ENCODE data around the gene MORF4L1.

The MORF4L1 gene, protein sequence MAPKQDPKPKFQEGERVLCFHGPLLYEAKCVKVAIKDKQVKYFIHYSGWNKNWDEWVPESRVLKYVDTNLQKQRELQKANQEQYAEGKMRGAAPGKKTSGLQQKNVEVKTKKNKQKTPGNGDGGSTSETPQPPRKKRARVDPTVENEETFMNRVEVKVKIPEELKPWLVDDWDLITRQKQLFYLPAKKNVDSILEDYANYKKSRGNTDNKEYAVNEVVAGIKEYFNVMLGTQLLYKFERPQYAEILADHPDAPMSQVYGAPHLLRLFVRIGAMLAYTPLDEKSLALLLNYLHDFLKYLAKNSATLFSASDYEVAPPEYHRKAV

DNA sequence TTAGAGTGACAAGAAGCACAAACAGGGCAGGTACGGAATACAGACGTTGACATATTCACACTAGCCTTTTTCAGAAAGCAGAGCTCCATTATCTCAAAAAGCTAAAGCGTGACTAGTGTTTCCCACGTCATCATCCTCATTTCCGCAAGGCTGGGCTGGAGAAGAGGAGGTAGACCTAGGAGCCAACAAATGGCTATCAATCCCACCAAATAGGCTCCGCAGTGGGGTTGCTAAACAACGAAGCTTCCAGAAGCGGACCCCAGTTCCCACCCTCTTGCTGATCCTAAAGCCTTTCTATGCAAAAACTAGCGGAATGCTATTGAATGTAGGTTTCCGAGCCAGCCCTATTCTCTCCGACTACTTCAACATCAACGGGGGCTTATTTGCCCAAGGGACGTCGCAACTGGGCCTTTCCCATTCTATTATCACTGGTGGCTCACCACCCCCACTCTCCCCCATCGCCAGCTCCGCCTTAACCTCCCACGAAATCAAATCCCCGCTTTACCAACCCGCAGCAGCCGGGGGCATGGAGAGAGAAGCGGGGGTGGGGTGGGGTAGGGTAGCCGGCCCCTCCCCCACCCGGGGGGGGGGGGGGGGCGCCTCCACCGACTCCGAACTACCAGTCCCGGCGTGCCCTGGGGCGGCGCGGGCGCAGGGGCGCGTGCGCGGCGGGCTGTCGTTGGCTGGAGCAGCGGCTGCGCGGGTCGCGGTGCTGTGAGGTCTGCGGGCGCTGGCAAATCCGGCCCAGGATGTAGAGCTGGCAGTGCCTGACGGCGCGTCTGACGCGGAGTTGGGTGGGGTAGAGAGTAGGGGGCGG lies at the start of gene MORF4L1:
Gene MORF4L1, plus strand, starts transcription at position 736 of the 817 bp plus-strand sequence. CDS start 128 bp downstream, outside the sequence.
- DNase-seq (ENCODE audit: low read depth): peak; percentile 97
- peak within 1 kb of the TSS; percentile 99 for H3K4me3 ChIP-seq (ENCODE audit: low read depth, low read length)
- TF ChIP-seq, protein P1, sequence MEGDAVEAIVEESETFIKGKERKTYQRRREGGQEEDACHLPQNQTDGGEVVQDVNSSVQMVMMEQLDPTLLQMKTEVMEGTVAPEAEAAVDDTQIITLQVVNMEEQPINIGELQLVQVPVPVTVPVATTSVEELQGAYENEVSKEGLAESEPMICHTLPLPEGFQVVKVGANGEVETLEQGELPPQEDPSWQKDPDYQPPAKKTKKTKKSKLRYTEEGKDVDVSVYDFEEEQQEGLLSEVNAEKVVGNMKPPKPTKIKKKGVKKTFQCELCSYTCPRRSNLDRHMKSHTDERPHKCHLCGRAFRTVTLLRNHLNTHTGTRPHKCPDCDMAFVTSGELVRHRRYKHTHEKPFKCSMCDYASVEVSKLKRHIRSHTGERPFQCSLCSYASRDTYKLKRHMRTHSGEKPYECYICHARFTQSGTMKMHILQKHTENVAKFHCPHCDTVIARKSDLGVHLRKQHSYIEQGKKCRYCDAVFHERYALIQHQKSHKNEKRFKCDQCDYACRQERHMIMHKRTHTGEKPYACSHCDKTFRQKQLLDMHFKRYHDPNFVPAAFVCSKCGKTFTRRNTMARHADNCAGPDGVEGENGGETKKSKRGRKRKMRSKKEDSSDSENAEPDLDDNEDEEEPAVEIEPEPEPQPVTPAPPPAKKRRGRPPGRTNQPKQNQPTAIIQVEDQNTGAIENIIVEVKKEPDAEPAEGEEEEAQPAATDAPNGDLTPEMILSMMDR (conservative IDR thresholded peaks at IDR 0.05; ENCODE audit: low read depth, low read length): no peak

DNA sequence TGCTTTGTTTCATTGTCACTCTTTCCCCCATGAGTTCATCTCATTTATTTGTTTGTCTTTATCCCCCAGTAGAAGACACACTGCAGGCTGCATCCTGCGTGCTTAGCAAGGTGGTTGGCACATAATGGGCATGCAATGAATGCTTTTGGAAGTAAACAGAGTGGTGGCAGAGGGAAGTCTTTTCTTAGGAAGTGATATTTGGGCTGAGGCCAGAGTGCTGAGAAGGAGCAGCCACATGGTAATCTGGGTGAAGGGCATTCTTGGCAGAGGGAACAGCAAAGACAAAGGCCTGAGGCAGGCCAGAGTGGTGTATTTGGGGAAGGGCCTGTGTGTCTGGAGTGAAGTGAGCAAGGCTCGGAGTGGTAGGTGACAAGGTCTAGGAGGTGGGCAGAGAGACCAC lies 43.8 kb upstream of the MORF4L1 start:
- TF ChIP-seq, protein P1 (conservative IDR thresholded peaks at IDR 0.05; ENCODE audit: low read depth, low read length): no peak
- DNase-seq (ENCODE audit: low read depth): no peak
- H3K4me3 ChIP-seq (ENCODE audit: low read depth, low read length): no peak overlapping the region

DNA sequence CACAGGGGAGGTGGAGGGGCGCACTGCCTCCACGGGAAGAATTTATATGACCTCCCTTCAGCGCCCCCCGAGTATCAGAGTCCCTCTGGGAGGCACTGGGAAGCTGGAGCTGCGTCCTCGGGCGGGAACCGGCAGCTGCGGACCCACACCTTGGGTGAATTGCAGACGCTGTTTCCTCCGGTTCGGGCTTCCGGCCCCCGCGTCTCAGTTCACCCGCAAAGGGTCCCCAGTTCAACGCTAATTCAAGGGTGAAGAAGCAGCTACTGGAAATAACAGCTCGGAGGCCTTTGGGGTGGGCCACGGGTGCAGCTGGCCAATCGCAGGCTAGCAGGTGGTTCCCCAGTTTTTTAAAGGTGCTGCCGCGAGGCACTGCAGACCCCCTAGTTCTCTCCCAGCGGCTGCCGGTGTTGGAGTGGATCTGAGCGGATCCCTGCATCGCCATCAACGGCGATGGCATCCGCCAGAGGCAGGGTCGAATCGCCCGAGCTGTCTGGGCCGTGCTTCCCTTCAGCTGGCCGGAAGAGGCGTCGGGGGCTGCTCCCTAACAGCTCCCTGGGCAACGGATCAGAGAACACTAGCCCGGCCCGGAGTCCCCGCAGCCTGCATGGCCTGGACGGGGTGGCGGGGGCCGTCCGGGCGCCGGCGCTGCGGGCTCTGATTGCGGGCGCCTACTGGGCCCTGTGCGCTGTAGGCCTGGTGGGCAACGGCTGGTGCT lies 42.0 kb upstream of the MORF4L1 start:
- no peak for DNase-seq (ENCODE audit: low read depth)
- no peak overlapping the region for H3K4me3 ChIP-seq (ENCODE audit: low read depth, low read length)
- TF ChIP-seq, protein P1 (conservative IDR thresholded peaks at IDR 0.05; ENCODE audit: low read depth, low read length): no peak

DNA sequence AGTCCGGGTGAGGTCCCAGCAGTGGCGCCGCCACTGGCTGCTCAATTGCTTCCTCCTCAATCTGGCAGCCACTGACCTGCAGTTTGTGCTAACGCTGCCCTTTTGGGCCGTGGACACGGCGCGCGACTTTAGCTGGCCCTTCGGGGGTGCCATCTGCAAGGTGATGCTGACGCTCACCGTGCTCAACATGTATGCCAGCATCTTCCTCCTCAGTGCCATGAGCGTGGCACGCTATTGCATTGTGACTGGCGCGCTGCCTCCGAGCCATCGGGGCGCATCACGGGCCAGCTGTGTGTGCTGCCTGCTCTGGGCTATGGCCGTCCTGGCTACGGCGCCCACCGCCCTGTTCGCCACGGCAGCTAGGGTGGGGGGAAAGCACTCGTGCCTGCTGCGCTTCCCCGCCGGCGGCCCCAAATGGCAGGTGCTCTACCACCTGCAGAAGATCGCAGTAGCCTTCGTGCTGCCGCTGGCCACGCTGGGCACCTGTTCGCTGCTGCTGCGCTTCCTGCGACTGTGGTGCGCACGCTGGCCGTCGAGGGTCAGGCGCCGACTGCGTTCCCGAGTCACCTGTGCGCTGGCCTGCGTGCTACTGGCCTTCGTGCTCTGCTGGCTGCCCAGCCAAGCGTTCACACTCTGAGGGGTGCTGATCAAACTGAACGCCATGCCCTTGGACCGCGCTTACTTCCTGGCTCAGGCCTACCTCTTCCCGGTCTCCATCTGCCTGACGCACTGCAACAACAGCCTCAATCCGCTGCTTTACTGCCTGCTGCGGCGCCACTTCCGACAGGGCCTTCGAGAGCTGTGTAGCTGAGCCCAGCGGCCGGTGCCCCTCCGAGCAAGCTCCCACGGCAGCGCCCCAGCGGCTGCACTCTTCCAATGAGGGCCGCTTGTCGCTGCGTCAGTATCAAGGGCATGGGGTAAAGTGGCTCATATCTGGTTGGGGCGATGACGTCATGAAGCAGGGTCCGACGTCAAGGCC lies 41.2 kb upstream of the MORF4L1 start:
- TF ChIP-seq, protein P1 (conservative IDR thresholded peaks at IDR 0.05; ENCODE audit: low read depth, low read length): no peak
- no peak overlapping the region for H3K4me3 ChIP-seq (ENCODE audit: low read depth, low read length)
- DNase-seq (ENCODE audit: low read depth): no peak

GRCh38 chr15:78836333-78836732 lies 36.4 kb upstream of the MORF4L1 start:
- TF ChIP-seq, protein P1 (conservative IDR thresholded peaks at IDR 0.05; ENCODE audit: low read depth, low read length): no peak
- DNase-seq (ENCODE audit: low read depth): no peak
- H3K4me3 ChIP-seq (ENCODE audit: low read depth, low read length): no peak overlapping the region

DNA sequence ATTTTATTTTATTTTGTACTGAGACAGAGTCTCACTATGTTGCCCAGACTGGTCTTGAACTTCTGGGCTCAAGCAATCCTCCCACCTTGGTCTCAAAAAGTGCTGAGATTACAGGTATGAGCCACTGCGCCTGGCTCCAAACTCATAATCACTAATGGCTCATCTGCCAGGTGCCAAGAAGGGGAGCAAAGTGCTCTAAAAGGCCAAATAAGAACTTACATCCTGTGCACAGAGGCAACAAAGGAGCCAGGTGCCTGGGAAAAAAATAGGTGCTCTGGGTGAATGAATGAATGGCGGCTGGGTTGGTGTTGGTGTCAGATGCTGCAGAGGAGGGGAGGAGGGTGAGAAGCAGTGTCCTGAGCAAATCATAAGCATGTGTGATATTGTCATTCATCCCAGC lies 35.6 kb upstream of the MORF4L1 start:
- TF ChIP-seq, protein P1 (conservative IDR thresholded peaks at IDR 0.05; ENCODE audit: low read depth, low read length): no peak

More for the DNA sequence above, 35.6 kb upstream of the MORF4L1 start:
- no peak overlapping the region for H3K4me3 ChIP-seq (ENCODE audit: low read depth, low read length)
- DNase-seq (ENCODE audit: low read depth): no peak

All from choroid plexus epithelial cell (primary cell).